Neuron (in vitro differentiated cells): ENCODE measurements around the gene THSD4.

Experiments
- H2AFZ ChIP-seq: one replicate; pipeline ENCODE4 v1.6.1; 2013; ENCODE audit warnings: low read depth, mild to moderate bottlenecking, inconsistent platforms, low read length, moderate library complexity
- H3K27me3 ChIP-seq: one replicate; pipeline ENCODE4 v1.6.1; 2013; ENCODE audit warnings: low read length; ENCODE audit not compliant: insufficient read depth
- H3K36me3 ChIP-seq: one replicate; pipeline ENCODE4 v1.6.1; 2013; ENCODE audit warnings: low read length; ENCODE audit not compliant: insufficient read depth
- H3K4me1 ChIP-seq: one replicate; pipeline ENCODE4 v1.6.1; 2013; ENCODE audit warnings: low read length; ENCODE audit not compliant: insufficient read depth
- H3K4me3 ChIP-seq: 2 replicates; pipeline ENCODE4 v1.5.1; 2013; ENCODE audit warnings: mild to moderate bottlenecking, low read length, moderate library complexity
- H3K9me3 ChIP-seq: one replicate; pipeline ENCODE4 v1.6.1; 2013; ENCODE audit warnings: low read length

THSD4 gene

GRCh38 chr15:71489570-71489969 lies 374.3 kb downstream of the THSD4 start:
- H3K4me1 ChIP-seq = no peaks in the 10 kb centered on the region
- H3K4me3 ChIP-seq = no peak overlapping the region
- no peaks in the 10 kb centered on the region for H3K27me3 ChIP-seq
- H3K36me3 ChIP-seq = no peaks in the 10 kb centered on the region
- no peaks in the 10 kb centered on the region for H3K9me3 ChIP-seq
- no peak overlapping the region for H2AFZ ChIP-seq

GRCh38 chr15:71493526-71493925 lies 378.3 kb downstream of the THSD4 start:
- Histone ChIP-seq H3K4me1 (no peaks in the 10 kb centered on the region), H3K4me3 (no peak overlapping the region), H2AFZ (no peak overlapping the region), H3K9me3 (no peaks in the 10 kb centered on the region), H3K27me3 (peaks cover 3% of the 10 kb centered on the region), H3K36me3 (no peaks in the 10 kb centered on the region)

GRCh38 chr15:71494563-71495397 lies 379.5 kb downstream of the THSD4 start:
- no peaks in the 10 kb centered on the region for H3K36me3 ChIP-seq
- peaks cover 3% of the 10 kb centered on the region for H3K27me3 ChIP-seq
- no peak overlapping the region for H2AFZ ChIP-seq
- no peaks in the 10 kb centered on the region for H3K4me1 ChIP-seq
- H3K4me3 ChIP-seq = no peak overlapping the region
- H3K9me3 ChIP-seq = no peaks in the 10 kb centered on the region

GRCh38 chr15:71495398-71495780 lies 380.1 kb downstream of the THSD4 start:
- no peaks in the 10 kb centered on the region for H3K9me3 ChIP-seq
- H3K36me3 ChIP-seq = no peaks in the 10 kb centered on the region
- no peak overlapping the region for H2AFZ ChIP-seq
- H3K4me1 ChIP-seq = no peaks in the 10 kb centered on the region
- no peak overlapping the region for H3K4me3 ChIP-seq
- peaks cover 3% of the 10 kb centered on the region for H3K27me3 ChIP-seq

GRCh38 chr15:71496336-71496955 lies 381.2 kb downstream of the THSD4 start:
- Histone ChIP-seq H3K9me3 (no peaks in the 10 kb centered on the region), H3K4me3 (no peak overlapping the region), H3K27me3 (peaks cover 3% of the 10 kb centered on the region), H3K4me1 (no peaks in the 10 kb centered on the region), H2AFZ (no peak overlapping the region), H3K36me3 (no peaks in the 10 kb centered on the region)

- Histone ChIP-seq H2AFZ (no peak overlapping the region), H3K4me1 (no peaks in the 10 kb centered on the region), H3K27me3 (no peaks in the 10 kb centered on the region), H3K4me3 (no peak overlapping the region), H3K9me3 (no peaks in the 10 kb centered on the region), H3K36me3 (no peaks in the 10 kb centered on the region)
These were observed 386.2 kb downstream of the THSD4 start for GRCh38 chr15:71501344-71502076.

- no peaks in the 10 kb centered on the region for H3K4me1 ChIP-seq
- no peaks in the 10 kb centered on the region for H3K9me3 ChIP-seq
- no peak overlapping the region for H3K4me3 ChIP-seq
- H3K36me3 ChIP-seq = no peaks in the 10 kb centered on the region
- no peak overlapping the region for H2AFZ ChIP-seq
- H3K27me3 ChIP-seq = no peaks in the 10 kb centered on the region
These were observed 386.8 kb downstream of the THSD4 start for GRCh38 chr15:71502077-71502432.

- H3K9me3 ChIP-seq = no peaks in the 10 kb centered on the region
- H3K4me1 ChIP-seq = no peaks in the 10 kb centered on the region
- no peaks in the 10 kb centered on the region for H3K27me3 ChIP-seq
These were observed 390.7 kb downstream of the THSD4 start for GRCh38 chr15:71505962-71506361.

GRCh38 chr15:71506946-71507345 lies 391.7 kb downstream of the THSD4 start:
- Histone ChIP-seq H3K9me3 (no peaks in the 10 kb centered on the region), H3K36me3 (no peaks in the 10 kb centered on the region), H3K4me3 (no peak overlapping the region), H3K27me3 (no peaks in the 10 kb centered on the region), H3K4me1 (no peaks in the 10 kb centered on the region), H2AFZ (no peak overlapping the region)

More at GRCh38 chr15:71505962-71506361, 390.7 kb downstream of the THSD4 start:
- no peaks in the 10 kb centered on the region for H3K36me3 ChIP-seq
- no peak overlapping the region for H3K4me3 ChIP-seq
- H2AFZ ChIP-seq = no peak overlapping the region

- Histone ChIP-seq H3K27me3 (no peaks in the 10 kb centered on the region), H3K4me1 (no peaks in the 10 kb centered on the region), H2AFZ (no peak overlapping the region), H3K4me3 (no peak overlapping the region), H3K36me3 (no peaks in the 10 kb centered on the region), H3K9me3 (no peaks in the 10 kb centered on the region)
These were observed 392.9 kb downstream of the THSD4 start for GRCh38 chr15:71508081-71508682.

GRCh38 chr15:71509139-71509538 lies 393.9 kb downstream of the THSD4 start:
- H3K27me3 ChIP-seq = peaks cover 3% of the 10 kb centered on the region
- H3K4me3 ChIP-seq = no peak overlapping the region
- no peak overlapping the region for H2AFZ ChIP-seq
- H3K36me3 ChIP-seq = no peaks in the 10 kb centered on the region
- no peaks in the 10 kb centered on the region for H3K4me1 ChIP-seq
- no peaks in the 10 kb centered on the region for H3K9me3 ChIP-seq

GRCh38 chr15:71510763-71511162 lies 395.5 kb downstream of the THSD4 start:
- H3K9me3 ChIP-seq = no peaks in the 10 kb centered on the region
- H2AFZ ChIP-seq = no peak overlapping the region
- H3K4me3 ChIP-seq = no peak overlapping the region
- no peaks in the 10 kb centered on the region for H3K36me3 ChIP-seq
- no peaks in the 10 kb centered on the region for H3K4me1 ChIP-seq
- peaks cover 3% of the 10 kb centered on the region for H3K27me3 ChIP-seq
